HepG2 (cell line): ENCODE results near the gene MTMR6. TPM values are rescaled to one million over a fixed set of nuclear protein-coding genes. Genes with fewer than 3 reads are reported as not detected.

Experiments used
- ATF4 ChIP-seq, 2 experiments: fragments of 450-650 bp in 1 of 2; sonication (generic) in 1 of 2; formaldehyde crosslinking; IDR thresholded peaks; 2 replicates each; pipeline versions ENCODE4 v1.5.0 to v1.8.0; 2020 to 2022; ENCODE audit warnings: mild to moderate bottlenecking in 1 of 2, missing genetic modification reagents in 1 of 2
- BATF2 ChIP-seq: sonication (generic); formaldehyde crosslinking; IDR thresholded peaks from 2 replicates; pipeline ENCODE4 v1.8.0; 2022; ENCODE audit warnings: mild to moderate bottlenecking, missing genetic modification reagents, moderate library complexity
- CBX1 ChIP-seq: IDR thresholded peaks from one replicate; pipeline ENCODE4 v1.6.1; 2016; ENCODE audit warnings: antibody characterized with exemption, low read depth
- CENPX ChIP-seq: sonication (generic); formaldehyde crosslinking; IDR thresholded peaks from 2 replicates; pipeline ENCODE4 v1.9.0; 2021; ENCODE audit warnings: mild to moderate bottlenecking, missing genetic modification reagents, moderate library complexity
- ETS1 ChIP-seq: sonication (generic); formaldehyde crosslinking; IDR thresholded peaks from 2 replicates; pipeline ENCODE4 v1.4.0; 2020; ENCODE audit warnings: missing genetic modification reagents
- KDM5A ChIP-seq: fragments of 200-600 bp; sonication (generic); IDR thresholded peaks from 2 replicates; pipeline ENCODE4 v1.7.0; 2018; ENCODE audit warnings: antibody characterized with exemption, mild to moderate bottlenecking, low read length, borderline replicate concordance
- PBX2 ChIP-seq: IDR thresholded peaks from 2 replicates; pipeline ENCODE4 v1.6.1; 2016; ENCODE audit warnings: control low read depth
- SAFB2 ChIP-seq: sonication (generic); formaldehyde crosslinking; IDR thresholded peaks from 2 replicates; pipeline ENCODE4 v1.5.1; 2020; ENCODE audit warnings: missing genetic modification reagents, low read depth, mild to moderate bottlenecking, borderline replicate concordance
- SALL1 ChIP-seq: sonication (generic); formaldehyde crosslinking; IDR thresholded peaks from 2 replicates; pipeline ENCODE4 v1.8.0; 2022; ENCODE audit warnings: mild to moderate bottlenecking, missing genetic modification reagents
- TARDBP ChIP-seq: sonication (generic); formaldehyde crosslinking; IDR thresholded peaks from 2 replicates; pipeline ENCODE4 v1.8.0; 2022; ENCODE audit warnings: mild to moderate bottlenecking, missing genetic modification reagents
- ZBTB34 ChIP-seq: sonication (generic); formaldehyde crosslinking; IDR thresholded peaks from 2 replicates; pipeline ENCODE4 v1.8.0; 2022; ENCODE audit warnings: mild to moderate bottlenecking, missing genetic modification reagents
- ZFP41 ChIP-seq: sonication (generic); formaldehyde crosslinking; IDR thresholded peaks from 2 replicates; pipeline ENCODE4 v1.4.0; 2020; ENCODE audit warnings: mild to moderate bottlenecking, missing genetic modification reagents, borderline replicate concordance
- ZFP91 ChIP-seq: sonication (generic); formaldehyde crosslinking; IDR thresholded peaks from 2 replicates; pipeline ENCODE4 v1.9.0; 2022; ENCODE audit warnings: missing genetic modification reagents, mild to moderate bottlenecking, borderline replicate concordance
- ZNF230 ChIP-seq: sonication (generic); formaldehyde crosslinking; IDR thresholded peaks from 2 replicates; pipeline ENCODE4 v1.4.0; 2020; ENCODE audit warnings: mild to moderate bottlenecking, missing genetic modification reagents
- ZNF251 ChIP-seq: sonication (generic); formaldehyde crosslinking; IDR thresholded peaks from 2 replicates; pipeline ENCODE4 v1.9.0; 2021; ENCODE audit warnings: mild to moderate bottlenecking, missing genetic modification reagents
- ZNF253 ChIP-seq: sonication (generic); formaldehyde crosslinking; IDR thresholded peaks from 2 replicates; pipeline ENCODE4 v1.8.0; 2022; ENCODE audit warnings: mild to moderate bottlenecking, missing genetic modification reagents, borderline replicate concordance
- ZNF598 ChIP-seq: sonication (generic); formaldehyde crosslinking; IDR thresholded peaks from 2 replicates; pipeline ENCODE4 v1.5.1; 2020; ENCODE audit warnings: mild to moderate bottlenecking, missing genetic modification reagents, borderline replicate concordance
- ZNF607 ChIP-seq: sonication (generic); formaldehyde crosslinking; IDR thresholded peaks from 2 replicates; pipeline ENCODE4 v1.5.1; 2020; ENCODE audit warnings: missing genetic modification reagents, mild to moderate bottlenecking, borderline replicate concordance
- ZNF775 ChIP-seq: sonication (generic); formaldehyde crosslinking; IDR thresholded peaks from 2 replicates; pipeline ENCODE4 v1.4.0; 2020; ENCODE audit warnings: missing genetic modification reagents, mild to moderate bottlenecking, moderate library complexity, borderline replicate concordance
- ZNF788 ChIP-seq: sonication (generic); formaldehyde crosslinking; IDR thresholded peaks from 2 replicates; pipeline ENCODE4 v1.5.0; 2020; ENCODE audit warnings: mild to moderate bottlenecking, missing genetic modification reagents, borderline replicate concordance
- polyA plus RNA-seq, 8 experiments: library from polyadenylated mRNA; depleted of rRNA in 3 of 8; stranded (reverse) in 7 of 8; unstranded in 1 of 8; fragments of >200 nt; fragmentation: Illumina TruSeq in 4 of 8; extraction: Trizol in 4 of 8; gene quantifications; 2 replicates each; pipeline versions ENCODE4 v1.2.1 to v1.2.3, GENCODE V29; 2011 to 2016; ENCODE audit warnings: low read depth in 4 of 8, missing spikeins in 1 of 8, mixed read lengths in 1 of 8; ENCODE audit not compliant: insufficient read depth in 1 of 8
- total RNA-seq, 5 experiments: library from RNA; depleted of rRNA; stranded (reverse); fragments of >200 nt; fragmentation: Illumina TruSeq; extraction: Trizol; gene quantifications; 2 replicates each; pipeline ENCODE4 v1.2.3, GENCODE V29; 2016; ENCODE audit warnings: low read depth in 1 of 5

The MTMR6 gene
- total and polyA plus RNA-seq, 2 of the 13 experiments (the other 11 are each of a cell fraction or from before 2014, with no cell fraction given), result 3.4 to 7.8 TPM

- TF ChIP-seq ETS1 (CRISPR knock-in tag), result no peak
- TF ChIP-seq ZNF251 (CRISPR knock-in tag), result no peak
- TF ChIP-seq ZNF598, result peak; percentile 72; the same call in 1 of the 2 replicates
- peak; percentile 78 for TF ChIP-seq SALL1
- peak; percentile 96 for TF ChIP-seq ZFP91 (CRISPR knock-in tag)
- TF ChIP-seq ATF4 (CRISPR knock-in tag; IDR thresholded peaks at IDR 0.05), result no peak
- no peak for TF ChIP-seq SAFB2 (CRISPR knock-in tag)
- no peak for TF ChIP-seq PBX2 (CRISPR knock-in tag)
- peak; percentile 77; the same call in 1 of the 2 replicates for TF ChIP-seq ZNF607 (CRISPR knock-in tag)
- peak; percentile 55; the same call in 1 of the 2 replicates for TF ChIP-seq ZNF788 (CRISPR knock-in tag)
- TF ChIP-seq ZNF253 (CRISPR knock-in tag), result no peak
- TF ChIP-seq ZBTB34, result no peak
- 0 out of 2 replicates have a peak, but pooled peaks have one; percentile 53 for TF ChIP-seq ZNF230 (CRISPR knock-in tag)
- 0 out of 2 replicates have a peak, but pooled peaks have one; percentile 29 for TF ChIP-seq KDM5A
- TF ChIP-seq BATF2 (CRISPR knock-in tag), result no peak
- TF ChIP-seq CENPX, result no peak
- no peak for TF ChIP-seq CBX1
- TF ChIP-seq ZFP41 (CRISPR knock-in tag), result no peak
- peak; percentile 68; the same call in 1 of the 2 replicates for TF ChIP-seq TARDBP
- no peak for TF ChIP-seq ZNF775
Measured at GRCh38 chr13:25286969-25287961, at the start of gene MTMR6 (continued).
